T-helper 2 cell (primary cell): Measurements from ENCODE around the gene ACIN1.

Experiments
- DNase-seq, 5 experiments: peaks; one replicate each; pipeline versions ENCODE4 v3.0.0 to v3.0.0-alpha.2; 2012 to 2022

The ACIN1 gene

DNA sequence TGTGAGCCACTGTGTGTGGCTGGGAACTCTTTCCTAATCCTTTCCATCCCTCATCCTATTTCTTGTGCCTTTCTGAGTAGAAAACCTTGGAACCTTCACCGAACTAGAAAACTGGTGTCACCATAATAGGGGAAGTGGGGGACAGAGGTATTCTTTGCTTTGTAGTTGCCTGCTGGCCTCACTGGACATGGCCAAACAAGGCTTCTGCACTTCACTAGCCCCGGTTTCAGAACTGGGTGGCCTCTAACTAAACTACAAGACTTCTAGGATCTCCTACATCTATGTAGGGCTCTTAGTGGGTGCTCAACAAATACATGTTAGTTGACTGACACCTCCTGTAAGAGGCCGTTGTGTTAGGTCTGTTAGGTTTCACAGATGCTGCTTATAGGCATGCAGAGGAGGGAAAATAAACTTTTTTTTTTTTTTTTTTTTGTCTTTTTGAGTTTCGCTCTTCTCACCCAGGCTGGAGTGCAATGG is 10.4 kb upstream of the ACIN1 start:
- no peak for DNase-seq

DNA sequence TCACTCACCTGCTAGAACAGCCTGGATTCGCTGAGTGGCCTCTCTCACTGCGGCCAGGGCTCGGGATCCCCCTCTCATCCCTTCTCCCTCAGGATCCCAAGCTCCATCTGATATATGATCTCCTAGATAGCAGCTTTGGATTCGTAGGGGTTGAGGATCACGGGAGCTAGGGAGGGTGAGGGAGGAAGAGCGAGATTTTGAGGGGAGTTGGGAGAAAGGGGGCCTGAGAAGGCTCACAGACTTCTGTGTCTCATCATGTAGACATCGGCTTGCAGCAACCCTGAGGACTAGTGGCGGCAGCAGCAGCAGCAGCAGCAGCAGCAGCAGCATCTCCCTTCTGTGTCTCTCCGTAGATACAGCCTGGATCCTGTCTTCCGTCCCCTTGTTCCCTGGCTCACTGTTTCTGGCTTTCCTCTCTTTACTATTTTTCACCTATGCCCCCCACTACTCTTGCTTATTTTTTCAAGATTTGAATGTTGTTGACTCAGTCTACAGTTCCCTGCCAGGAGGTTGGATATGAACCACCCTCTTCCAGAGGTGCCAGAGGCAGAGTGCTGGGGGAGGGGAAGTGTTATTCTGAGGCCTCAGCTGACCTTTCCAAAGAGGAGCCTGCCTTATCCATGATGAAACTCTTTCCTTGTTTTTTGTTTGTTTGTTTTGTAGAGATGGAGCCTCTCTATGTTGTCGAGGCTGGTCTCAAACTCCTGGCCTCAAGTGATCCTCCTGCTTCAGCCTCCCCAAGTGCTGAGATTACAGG is 9.8 kb upstream of the ACIN1 start, which contains the start of gene CIROP:
CIROP (minus strand) TSS at position 399 of the 757 bp plus-strand sequence; CDS start at position 330, 69 bp downstream.
- DNase-seq, result no peak

DNA sequence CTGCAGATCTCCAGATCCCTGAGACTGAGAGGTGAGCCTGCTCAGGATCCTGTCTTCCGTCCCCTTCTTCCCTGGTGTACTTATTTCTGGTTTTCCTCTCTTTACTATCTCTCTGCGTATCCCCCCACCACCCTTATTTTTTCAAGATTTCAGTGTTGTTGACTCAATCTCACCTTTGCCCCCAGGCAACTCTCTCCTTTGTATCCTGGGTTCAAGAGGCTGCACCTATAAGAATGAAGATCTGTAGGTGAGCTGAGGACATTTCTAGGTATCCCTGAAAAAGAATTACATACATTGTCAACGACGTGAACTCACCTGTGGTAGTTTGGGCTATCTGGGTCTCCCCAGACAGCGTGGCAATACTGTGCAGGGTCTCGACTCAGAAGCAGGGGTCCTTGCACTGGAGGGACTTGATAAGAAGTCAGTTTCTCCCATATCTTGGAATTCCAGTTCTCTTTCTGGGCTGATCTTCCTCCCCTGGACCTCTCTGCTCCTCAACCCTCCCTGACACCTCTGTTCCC is 9.2 kb upstream of the ACIN1 start:
- no peak for DNase-seq

DNA sequence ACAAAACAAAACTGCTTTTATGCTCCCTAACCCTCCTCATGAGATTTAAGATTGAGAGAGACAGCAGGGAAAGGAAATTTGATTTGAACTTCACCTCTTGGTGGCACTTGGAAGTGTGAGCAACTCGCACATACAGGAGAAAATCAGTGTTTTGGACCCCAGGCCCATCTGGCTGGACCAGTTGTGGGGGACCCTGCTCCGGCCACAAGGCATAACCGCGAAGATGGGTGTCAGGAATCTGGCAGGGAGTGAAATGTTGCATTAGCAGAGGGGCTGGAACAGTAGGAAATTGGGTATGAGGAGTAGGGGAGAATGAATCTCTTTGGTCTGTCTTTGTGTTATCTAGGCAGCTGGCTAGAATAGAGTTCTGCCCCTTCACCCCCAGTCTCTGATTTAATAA is 8.6 kb upstream of the ACIN1 start:
- no peak for DNase-seq

DNA sequence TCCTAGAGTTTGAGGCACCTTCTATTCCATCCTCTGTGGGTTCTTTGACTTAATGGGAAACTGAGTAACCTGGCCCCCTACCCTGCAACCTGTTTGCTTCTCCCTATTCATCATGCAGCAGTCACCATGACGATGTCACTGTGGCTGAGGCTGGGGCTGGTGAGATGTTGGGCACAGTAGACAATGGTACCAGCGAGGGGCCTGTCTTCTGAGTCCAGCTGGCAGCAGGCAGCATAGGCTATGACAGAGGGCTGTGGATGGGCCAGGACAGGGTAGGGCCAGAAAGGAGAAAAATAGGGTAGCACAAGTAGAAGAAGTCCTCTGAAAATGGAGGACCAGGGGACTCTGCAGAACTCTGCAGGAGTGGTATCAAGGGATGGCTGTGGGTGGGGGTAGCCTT is 7.9 kb upstream of the ACIN1 start:
- no peak for DNase-seq

DNA sequence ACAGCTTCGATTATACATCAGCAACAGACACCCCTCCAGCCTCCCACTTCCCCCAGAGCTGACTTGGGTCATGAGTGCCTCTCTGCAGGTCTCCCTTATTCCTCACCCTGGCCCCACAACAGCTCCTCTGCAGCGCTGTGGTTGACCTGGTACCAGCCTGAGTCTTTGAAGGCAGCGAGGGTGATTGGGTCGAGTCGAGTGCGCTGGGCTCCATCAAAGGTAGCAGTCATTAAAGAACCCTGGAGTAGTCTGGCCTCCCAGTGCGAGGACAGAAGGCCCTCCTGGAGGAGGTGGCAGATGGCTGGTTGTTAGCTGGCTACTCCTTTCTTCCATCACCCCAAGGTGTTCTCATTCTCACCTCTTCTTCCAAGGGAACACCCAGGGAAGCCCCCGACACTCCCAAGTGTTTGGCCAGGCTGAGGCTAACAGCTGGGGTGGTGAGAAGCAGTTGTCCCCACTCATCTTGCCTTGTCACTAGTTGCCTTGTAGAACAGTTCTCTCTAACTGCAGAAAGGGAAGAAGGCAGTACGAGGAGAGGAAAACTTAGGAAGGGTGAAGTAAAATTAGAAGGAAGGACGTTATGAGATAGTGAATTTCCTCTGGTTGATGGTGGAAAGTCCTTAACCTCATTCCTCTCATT is 7.2 kb upstream of the ACIN1 start:
- no peak for DNase-seq

DNA sequence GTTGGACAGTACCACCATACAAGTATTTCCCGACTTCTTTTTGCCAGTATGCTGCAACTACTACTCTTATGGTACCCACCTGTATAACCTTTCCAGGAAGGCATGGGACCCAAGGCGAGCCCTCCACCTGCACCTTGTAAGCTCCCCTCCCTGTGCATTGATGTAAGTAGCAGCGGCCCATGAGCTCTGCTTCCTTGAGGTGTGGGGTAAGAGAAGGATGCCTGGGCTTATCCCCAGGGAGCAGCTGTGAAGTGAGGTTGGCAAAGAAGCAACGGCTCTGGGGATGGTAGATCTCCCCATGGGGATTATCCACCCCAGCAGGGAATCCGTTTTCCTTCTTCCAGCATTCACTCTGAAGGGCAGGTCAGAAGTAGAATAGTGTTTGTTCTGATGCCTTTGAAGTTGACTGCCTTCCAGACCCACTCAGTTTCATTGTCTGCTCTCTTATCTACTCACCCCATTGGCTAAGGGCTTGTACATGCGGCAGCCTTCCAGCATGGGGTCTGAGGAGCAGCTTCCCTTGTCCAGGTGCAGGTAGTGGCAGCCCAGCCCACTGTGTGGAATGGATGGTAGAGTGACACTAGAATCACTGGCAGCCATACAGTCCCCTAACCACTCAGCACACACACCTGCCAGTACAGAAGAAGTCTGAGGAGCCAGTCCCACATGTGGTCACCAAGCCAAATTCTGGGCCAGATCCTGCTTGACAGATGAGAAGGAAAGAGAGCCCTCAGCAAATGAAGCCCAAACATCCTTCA is 6.5 kb upstream of the ACIN1 start:
- no peak for DNase-seq

DNA sequence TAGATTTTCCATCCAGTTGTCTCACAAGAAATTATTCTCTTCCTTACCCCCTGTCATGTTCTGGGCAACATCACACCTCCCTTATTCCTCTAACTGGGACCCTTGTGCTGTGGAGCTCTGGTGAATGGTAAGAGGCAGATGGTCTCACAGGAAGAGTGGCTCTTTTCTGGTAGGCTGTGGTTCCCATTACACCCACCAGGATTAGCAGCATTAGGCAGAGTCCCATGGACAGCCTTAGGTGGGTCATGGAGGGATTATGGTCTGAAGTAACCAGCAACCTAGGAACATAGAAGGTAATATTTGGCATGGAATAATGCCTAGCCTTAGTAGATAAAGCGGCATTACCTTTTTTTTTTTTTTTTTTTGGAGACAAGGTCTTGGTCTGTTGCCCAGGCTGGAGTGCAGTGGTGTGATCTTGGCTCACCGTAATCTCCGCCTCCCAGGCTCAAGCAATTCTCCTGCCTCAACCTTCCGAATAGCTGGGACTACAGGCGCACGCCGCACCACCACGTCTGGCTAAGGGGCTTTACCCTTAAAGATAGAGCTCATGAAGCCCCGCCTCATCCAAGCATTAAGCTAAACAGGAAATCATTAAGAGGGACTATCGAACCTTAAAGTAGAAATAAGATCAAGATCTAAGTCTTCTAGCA is 4.4 kb upstream of the ACIN1 start:
- no peak for DNase-seq

DNA sequence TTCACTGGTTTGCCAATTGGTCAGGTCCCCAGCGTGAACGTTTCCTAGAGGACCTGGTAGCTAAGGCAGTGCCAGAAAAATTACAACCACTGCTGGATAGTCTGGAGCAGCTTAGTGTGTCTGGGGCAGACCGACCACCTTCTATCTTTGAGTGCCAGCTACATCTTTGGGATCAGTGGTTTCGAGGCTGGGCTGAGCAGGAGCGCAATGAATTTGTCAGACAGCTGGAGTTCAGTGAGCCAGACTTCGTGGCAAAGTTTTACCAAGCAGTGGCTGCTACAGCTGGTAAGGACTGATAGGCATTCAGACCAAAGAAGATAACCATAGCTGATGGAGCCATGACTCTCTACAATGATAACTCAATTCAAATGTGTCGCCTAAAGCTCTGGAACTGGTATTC is 2.9 kb upstream of the ACIN1 start:
- no peak for DNase-seq

DNA sequence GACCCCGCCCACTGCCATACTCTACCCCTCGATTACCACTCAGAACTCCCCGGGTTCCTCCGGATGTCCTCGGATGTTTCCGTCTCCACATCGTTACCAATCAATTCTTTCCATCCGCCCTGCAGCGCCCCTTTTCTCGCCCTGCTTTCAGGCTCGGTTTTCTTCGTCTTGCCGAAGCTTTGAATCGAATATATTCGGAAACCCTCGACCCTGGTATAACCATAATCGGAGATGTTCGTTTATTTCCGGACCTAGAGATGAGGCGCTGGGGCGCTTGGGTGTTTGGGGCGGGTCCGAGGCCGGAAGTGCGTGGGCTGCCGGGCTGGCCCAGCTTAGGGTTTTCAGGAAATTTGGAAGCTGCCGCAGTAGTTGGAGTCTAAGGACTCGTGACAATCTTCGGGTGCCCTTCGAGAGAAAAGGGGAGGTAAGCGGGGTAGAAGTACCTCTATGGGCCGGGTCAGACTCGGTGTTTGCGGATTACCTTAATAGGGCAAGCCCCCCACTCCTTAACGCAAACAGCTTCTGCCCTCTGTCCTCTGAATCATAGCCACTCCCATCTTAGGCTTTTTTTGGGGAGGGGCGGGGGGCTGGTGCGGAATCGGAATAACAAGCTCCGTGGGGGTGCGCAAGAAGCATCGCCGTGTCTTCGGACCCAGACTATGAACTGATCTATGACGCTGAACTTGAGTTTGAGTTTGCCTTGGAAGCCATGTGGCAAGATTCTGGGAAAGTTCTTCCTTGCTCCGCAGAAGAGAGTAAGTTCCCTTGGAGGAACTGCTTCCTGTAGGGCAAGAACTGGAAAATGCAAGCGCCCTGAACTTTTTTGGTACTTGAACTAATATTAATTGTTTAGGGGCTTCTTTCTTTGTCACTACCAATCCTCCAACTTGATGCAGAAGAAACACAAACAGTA is 516 bp upstream of the ACIN1 start, which contains the start of gene C14orf119:
C14orf119 (plus strand) TSS at position 310 of the 913 bp plus-strand sequence. CDS start 2,154 bp downstream, outside the sequence.
- DNase-seq, result peak; percentile 97 to 100 (median 99)

DNA sequence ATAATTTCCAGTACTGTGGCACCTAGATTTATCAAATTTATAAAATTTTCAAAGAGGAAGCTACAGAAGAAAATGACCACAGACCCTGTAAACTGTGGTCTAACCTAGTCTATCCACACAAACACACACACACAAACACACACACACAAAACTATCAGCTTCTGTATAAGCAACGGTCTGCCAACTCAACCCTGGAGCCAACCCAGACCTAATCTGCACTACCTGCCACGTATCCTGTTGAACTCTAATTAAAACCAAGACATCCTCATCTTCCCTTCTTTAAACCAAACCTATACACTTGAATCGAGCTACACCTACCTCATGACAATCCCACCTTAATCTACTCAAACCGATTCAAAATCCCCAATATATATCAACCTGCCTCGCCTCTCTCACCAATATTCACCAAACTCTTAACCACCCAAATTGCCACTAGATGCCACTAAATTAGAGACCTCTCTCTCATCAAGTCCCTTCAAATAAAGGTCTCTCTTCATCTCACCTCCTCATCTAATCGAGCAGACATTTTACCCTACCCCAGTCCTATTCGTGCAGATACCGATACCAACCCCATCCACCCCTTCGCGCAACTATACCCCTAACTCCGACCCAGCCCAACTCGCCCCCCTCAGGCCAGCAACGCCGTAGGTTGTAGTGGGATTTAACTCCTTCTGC is 808 bp downstream of the ACIN1 start:
- peak in 2 of 5 experiments; percentile 59 to 67 for DNase-seq

DNA sequence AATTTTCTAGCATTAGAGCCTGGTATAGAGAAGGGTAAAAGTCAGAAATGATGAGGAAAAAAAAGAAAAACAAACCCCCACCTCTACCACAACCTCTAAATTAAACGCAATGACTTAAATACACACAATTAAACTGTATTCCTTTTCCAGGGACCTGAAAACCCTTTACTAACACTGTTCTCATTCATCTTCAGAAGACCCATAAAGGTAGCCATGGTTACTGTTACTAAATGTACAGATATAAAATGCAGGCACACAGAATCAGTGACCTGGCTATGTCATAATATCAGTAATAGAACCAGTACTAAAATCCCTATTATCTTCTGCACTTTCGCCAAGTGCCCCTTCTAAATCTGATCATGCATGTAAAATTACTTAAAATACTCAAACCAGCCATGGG is 1.4 kb downstream of the ACIN1 start:
- DNase-seq, result no peak

DNA sequence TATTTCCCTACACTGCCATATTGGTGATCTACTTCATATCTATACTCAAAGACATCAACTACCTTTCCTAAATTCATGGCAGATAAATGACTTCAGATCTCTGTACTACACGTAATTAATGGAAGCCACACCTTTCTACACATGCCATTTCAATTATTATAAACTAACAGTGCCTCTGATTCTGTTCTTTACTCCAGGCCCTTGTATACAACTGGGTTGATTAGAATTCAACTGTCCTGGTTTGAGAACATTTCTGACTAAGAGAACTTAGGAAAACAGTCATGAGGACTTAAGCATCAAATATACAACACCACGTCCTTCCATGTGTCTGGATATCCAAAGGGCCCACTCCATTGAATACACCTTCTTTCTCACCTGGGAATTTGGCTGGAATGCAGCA is 1.8 kb downstream of the ACIN1 start:
- no peak for DNase-seq

DNA sequence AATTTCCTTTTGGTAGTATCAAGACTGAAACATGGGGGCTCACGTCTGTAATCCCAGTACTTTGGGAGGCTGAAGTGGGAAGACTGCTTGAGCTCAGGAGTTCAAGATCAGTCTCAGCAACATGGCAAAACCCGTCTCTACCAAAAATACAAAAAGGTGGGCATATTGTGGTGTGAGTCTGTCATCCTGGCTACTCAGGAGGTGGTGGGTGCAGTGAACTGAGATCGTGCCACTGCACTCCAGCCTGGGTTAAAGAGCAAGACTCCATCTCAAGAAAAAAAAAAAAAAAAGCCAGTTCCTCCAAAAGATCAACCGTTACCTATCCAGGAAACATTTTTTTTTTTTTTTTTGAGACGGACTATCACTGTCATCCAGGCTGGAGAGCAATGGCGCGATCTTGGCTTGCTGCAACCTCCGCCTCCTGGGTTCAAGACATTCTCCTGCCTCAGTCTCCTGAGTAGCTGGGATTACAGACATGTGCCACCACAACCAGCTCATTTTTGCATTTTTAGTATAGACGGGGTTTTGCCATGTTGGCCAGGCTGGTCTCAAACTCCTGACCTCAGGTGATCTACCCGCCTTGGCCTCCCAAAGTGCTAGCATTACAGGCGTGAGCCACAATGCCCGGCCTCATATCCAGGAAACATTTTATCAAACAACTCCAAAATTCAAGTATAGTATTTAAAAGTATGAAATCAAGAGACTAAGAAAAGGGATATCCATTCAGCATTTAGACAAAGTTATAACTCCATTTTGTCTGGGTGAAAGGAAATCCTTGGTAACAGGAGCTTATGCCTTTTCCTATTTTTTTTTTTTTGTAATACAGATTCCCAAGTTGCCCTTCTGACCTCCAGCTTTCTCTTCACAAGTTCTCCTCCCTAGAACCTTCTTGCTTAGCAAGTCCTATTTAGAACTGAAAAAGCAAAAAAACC is 3.4 kb downstream of the ACIN1 start:
- DNase-seq, result no peak

DNA sequence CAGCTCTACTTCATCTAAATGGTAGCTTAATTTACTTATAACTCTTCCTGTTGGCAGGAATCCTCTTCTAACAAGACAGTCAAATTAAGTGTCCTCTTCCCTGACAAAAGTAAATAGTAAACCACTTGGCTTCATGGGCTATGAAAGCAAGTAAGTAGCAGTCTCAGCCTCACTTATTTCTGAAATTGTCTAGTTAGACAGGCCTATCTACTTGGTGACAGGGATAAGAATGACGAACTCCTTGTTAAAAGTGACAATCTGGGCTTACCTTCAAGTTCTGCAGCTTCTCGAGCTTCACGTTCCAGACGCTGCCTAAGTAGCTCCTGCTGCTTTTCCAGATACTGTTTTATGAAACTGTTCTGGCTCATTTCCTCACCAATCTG is 4.7 kb downstream of the ACIN1 start:
- DNase-seq, result no peak

DNA sequence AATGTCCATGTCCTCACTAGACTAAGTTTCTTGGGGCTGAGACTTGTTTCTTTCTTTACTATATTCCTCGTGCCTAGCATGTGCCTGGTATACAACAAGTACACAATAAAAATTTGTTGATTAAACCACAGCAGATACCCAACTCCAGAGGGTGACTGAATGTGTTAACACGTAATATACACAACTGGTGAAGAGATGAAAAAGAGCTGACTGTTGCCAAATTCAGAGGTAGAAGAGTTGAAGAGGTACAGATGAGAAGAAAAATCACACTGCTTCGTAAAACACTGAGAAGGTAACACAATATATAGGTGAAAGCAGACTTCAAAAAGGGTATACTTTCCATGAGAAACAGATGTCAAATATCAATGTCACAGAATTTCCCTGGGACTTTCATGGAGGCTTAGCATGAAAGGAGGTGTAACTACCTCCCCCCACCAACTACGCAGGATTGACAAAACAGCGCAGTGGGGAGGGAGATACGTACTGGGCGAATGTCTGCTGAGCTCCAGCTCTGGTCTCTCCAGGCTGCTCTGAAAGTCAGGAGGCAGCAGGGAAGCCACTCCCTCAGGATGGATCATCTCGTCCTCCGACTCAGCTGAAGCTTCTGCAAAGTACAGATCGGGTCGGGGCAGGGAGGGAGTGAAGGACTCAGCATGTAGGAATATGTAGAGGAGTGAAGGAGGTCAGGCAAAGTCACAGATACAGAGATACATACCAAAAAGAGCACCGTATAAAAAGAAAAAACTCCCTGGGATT is 5.3 kb downstream of the ACIN1 start:
- DNase-seq, result no peak

DNA sequence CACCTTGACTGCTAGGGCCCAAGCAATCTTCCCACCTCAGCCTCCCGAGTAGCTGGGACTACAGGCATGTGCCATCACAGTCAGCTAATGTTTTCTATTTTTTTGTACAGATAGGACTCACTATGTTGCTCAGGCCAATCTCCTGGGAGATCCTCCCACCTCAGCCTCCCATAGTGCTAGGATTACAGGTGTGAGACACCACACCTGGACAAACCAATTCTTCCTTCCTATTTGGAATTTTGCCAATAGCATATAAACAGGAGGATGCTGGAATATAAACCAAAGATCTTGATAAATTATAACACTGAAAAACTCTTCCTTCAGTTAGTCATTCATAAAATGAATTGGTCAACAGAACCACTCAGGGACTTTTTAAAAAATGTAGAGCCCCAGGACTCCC is 8.4 kb downstream of the ACIN1 start:
- no peak for DNase-seq

DNA sequence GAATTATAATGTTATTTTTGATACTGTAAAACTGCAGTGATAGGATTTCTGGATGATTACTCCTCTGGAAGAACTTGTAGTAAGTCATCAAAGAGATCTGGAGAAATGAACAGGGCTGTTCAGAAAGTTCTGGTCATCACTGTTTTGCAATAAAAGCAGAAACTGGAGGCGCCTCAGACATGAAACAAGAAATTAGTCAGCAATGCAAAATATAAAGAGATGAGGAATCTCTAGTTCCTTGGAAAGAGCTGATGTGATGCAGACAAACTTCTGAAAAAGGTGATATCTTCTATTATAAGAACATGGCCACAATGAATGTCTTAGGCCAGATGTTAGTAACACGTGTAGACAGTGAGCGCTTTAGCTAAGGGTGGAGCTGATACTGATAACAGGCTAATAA is 9.5 kb downstream of the ACIN1 start:
- DNase-seq, result peak in 1 of 5 experiments; percentile 9

DNA sequence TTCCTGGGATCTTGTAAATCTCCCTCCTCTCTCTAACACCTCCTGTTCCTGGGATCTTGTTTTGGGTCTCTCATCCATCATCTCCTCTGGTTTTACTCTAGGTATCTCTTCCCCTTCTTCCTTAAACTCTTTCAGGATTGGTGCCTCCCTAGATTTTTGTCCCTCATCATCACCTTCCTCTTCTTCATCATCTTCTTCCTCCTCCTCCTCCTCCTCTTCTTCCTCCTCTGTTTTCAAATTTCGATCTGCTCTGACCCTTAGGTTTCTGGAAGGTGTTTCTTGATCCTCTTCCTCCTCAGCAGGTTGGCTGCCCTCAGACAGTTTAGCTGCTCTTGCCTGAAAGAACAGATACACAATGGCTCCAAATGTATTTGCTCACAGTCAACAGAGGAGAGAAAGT is 14.5 kb downstream of the ACIN1 start:
- DNase-seq, result no peak
